Measurements from ENCODE around the gene H2BK1.

H2BK1 gene

DNA sequence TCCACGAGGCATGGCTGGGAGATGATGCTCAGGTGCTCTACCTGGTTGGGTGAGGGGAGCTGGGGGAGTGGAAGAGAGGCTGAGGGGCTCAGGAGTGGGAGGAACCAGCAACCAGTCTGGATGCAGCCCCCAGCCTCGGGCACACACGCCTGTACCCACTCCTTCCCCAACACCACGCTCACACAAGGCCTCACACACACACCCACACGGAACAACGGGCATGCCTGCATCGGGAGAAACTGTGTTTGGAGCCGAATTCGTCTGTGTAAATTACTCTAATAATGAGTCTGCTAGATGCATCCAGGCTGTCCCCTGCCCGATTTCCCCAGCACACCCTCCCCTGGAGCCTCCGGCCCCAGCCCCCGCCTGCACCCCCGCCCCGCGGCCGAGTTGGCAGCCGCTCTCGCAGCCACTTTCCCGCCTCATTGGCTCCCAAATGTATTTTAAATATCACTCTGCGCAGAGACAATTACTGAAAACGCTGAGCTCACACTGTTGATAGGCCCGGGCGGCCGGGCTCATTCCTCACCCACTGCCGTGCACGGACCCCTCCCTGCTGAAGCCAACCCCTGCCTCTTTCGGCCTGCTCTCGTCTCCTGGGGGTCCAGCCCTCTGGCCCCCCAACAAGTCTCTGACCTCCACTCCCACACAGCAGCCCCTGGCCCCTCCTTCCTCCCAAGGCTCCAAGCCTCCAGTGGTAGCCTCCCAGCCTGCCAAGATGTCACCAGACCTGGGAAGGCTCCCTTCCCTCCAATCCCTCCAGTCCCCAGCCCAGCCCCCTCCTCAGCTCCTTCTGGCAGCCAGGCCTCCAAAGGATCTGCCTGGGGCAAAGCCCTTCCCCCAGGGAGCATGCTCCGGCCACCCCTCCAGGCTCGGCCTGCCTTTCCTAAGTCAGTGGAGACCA, 11.1 kb downstream of the H2BK1 start:
- no peak for DNase-seq

DNA sequence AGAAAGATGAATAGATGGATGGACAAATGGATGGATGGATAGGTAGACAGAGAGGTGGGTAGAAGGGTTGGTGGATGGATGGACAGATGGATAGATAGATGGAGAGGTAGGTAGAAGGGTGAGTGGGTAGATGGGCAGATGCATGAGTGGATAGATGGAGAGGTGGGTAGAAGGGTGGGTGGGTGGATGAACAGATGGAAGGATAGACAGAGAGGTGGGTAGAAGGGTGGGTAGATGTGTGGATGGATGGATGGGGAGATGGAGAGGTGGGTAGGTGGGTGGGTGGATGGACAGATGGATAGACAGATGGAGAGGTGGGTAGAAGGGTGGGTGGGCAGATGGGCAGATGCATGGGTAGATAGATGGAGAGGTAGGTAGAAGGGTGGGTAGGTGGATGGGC, 12.4 kb downstream of the H2BK1 start:
- no peak for DNase-seq

DNA sequence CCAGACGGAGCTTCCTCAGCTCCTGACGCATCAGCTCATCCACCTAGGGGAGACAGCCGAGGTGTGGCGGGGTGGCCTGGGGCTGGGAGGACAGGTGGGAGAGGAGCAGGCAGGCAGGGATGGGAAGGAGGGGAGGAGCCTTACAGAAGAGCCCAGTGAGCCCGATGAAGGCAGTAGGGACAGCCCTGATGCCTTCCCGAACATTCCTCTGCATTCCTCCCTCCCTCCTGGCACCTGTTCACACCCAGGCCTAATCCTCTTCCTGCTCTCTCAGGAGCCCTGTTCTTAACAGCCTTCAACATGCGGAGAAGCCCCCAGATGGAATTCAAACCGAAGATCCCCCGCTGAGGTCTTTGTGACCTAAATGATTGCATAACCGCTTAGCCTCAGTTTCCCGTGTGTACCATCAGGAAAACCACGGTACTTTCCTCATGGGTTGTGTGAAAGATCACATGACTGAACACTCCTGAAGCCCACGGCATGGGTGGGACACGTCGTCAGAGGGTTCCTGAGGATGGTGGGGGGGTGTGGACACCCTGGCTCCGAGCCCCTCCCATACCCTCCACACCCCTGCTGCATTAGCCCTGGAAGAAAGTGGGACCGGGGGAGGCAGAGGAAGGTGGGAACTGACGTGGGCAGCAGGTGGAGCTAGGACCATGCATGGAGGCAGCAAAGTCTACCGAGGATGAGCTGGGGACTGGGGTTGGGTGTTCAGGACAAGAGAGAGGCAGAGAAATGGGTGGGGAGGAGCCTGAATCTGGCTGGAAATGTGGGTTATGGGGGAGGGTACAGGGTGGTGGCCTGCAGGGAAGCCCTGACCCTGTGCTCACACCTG, 14.5 kb downstream of the H2BK1 start:
- no peak for DNase-seq

DNA sequence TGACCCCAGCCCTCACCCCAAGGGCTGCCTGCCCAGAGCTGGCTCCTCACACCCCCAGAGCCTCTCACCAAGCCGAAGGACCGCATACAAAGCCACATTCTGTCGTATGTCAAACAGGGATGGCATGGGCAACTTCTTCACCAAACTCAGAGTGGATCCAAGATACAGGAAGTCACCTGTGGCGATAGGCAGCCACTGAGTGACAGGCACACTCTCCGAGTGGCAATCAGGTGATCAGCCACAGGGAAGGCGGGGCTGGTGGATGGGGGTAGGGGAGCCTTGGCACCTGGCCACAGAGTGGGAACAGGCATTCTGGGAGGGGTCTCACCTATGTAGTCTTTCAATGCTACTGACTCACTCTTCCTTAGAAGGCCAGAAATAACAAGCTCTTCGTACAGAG, 16.1 kb downstream of the H2BK1 start:
- DNase-seq: no peak

DNA sequence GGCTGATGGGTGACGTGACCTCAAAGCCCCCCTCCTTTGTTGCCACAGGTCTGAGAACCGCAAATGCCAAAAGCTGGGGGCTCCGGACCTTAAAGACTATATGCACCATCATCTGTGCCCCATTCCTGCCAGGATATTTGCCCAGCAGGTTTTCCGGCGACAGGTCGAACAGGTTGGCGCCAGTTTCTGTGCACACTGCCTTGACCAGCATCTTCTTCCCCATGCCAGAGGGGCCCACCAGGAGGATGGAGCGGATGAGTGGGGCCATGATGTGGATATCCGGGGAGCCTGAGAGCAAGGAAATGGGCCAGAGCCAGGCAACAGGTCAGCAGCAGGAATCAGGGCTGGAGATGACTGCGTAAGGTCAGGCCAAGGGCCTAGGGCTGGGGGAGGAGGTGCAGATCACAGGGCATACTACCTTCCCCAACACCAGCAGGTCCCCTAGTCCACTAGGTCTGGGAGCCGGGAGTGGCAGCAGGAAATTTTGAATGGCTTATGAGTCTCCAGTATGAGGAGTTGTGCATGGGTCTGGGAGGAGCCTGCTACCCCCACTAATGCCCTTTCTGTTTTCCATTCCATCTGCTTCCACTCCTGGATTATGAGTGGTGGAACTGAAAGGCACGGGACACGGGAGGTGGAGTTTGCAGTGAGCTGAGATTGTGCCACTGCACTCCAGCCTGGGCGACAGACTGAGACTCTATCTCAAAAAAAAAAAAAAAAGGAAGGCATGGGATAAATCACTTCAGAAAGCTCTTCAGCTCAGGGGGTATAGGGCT, 16.9 kb downstream of the H2BK1 start:
- DNase-seq: no peak

GRCh38 chr7:151192002-151192539, 18.2 kb downstream of the H2BK1 start:
- no peak for DNase-seq

DNA sequence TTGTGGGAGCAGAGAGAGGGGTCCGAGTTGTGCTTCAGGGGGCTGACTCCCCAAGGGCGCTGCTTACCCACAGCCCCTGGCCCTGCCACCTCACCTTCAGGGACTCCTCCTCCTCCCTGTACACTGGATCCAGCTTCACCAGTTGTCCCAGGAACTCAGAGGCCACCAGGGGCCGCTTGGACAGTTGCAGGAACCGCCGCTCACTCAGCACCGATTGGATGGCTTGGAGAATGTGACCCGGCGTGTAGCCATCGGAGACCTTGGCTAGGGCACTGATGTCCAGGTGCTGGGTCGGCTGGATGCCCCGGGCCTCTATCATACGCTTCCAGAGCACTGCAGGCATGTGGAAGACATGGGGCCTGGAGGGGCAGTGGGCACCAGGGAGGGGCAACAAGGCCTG, 18.7 kb downstream of the H2BK1 start:
- no peak for DNase-seq

- DNase-seq: no peak
Observed at GRCh38 chr7:151189038-151189437, 21.2 kb downstream of the H2BK1 start.

GRCh38 chr7:151188252-151188542, 22.1 kb downstream of the H2BK1 start:
- DNase-seq: no peak

- no peak for DNase-seq
Observed at GRCh38 chr7:151187409-151188251, 22.7 kb downstream of the H2BK1 start.

GRCh38 chr7:151186640-151187408, 23.5 kb downstream of the H2BK1 start, which contains the start of gene ASB10:
Gene ASB10 (minus strand): TSS chr7:151187250. CDS start chr7:151187130, 120 bp downstream.
- no peak for DNase-seq

GRCh38 chr7:151185762-151186639, 24.3 kb downstream of the H2BK1 start:
- DNase-seq: no peak

DNA sequence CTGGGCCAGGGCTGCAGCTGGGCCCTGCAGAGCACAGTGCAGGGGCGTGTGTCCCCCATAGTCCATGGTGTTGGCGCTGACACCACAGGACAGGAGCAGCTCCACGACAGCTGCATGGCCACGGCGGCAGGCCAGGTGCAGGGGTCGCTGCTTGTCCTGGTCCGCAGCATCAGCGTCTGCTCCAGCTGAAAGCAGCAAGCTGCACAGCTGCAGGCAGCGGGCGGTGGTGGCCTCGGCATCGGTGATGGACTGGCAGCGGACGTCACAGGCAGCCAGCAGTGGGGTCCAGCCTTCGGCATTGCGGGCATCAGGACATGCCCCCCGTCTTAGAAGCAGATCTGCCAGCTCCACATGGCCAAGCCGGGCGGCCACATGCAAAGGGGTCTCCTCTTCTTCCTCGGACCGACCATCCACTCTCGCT, 29.3 kb downstream of the H2BK1 start:
- DNase-seq: no peak

GRCh38 chr7:151179946-151180345, 30.3 kb downstream of the H2BK1 start:
- no peak for DNase-seq

DNA sequence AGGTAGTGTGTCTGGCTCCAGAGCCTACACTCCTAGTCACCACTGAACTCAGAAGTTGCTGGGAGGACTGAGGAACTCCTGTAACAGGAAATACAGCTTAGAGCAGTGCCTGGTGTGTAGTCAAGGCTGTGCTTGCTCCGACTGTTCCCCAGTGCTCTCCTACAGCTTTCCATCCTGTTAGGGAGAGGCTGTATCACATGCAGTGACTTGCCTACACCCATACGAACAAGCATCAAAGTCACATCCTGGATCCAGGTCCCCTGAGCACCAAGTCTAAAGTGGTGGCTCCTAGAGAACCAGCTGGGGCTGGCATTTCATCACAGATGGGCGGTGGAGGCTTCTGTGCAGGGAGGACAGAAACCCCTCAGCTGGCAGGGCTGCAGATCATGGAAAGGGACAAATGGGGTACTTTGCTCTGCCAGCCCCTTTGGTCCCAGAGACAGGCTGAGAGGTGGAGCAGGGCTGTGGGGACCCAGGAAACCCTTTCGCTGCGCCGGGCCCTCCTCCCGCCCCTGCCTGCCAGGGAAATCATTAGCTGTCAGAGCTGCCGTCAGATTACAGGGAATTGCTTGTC, 30.9 kb downstream of the H2BK1 start:
- no peak for DNase-seq

DNA sequence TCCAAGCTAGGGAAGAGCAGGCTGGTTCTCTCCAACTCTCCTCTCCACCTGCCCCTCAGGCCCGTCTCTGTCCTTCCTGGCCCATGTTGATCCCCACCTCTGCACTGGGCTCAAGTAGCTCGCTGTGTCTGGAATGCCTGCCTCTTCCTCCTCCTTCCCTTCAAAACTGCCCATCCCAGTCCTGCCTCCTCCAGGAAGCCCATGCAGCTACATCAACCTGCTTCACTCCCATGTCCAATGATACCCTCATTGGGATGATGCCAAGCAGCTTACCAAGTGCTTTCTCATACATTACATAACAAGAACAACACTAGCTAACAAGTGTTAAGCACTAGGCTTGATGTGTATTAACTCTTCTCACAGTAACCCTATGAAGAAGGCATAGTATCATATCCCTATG, 31.5 kb downstream of the H2BK1 start:
- no peak for DNase-seq

GRCh38 chr7:151178236-151178635, 32.1 kb downstream of the H2BK1 start:
- DNase-seq: no peak

DNA sequence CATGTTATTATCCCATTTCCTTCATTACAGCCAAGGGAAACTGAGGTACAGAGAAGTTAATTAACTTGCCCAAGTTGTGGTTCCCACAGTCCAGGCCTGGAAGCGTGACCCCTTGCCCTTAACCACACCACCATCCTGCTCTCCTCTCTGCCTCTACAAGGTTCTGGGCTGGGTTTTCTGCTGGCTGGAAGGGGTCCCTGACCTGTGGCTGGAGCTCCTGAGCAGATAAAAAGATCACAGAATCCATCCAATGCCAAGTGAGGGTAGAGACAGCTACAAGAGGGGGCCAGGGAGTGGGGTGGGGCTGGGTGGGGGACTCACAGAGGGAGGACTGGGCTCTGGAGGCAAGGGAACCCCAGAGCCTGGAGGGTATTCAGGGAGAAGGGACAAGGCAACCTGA, 33.0 kb downstream of the H2BK1 start:
- DNase-seq: no peak

GRCh38 chr7:151176401-151176800, 33.9 kb downstream of the H2BK1 start:
- DNase-seq: no peak

GRCh38 chr7:151175793-151176311, 34.4 kb downstream of the H2BK1 start:
- DNase-seq: no peak

All from AML-193 (cell line).